HEK293T (cell line): ENCODE data around the gene ATG101.

ENCODE experiments used
- CTBP1 ChIP-seq: fragments of 450-650 bp; IDR thresholded peaks from 2 replicates; pipeline ENCODE4 v1.6.1; 2016; ENCODE audit warnings: borderline replicate concordance
- FOXK2 ChIP-seq: fragments of 450-650 bp; IDR thresholded peaks from 2 replicates; pipeline ENCODE4 v1.6.1; 2016; ENCODE audit warnings: mild to moderate bottlenecking

DNA sequence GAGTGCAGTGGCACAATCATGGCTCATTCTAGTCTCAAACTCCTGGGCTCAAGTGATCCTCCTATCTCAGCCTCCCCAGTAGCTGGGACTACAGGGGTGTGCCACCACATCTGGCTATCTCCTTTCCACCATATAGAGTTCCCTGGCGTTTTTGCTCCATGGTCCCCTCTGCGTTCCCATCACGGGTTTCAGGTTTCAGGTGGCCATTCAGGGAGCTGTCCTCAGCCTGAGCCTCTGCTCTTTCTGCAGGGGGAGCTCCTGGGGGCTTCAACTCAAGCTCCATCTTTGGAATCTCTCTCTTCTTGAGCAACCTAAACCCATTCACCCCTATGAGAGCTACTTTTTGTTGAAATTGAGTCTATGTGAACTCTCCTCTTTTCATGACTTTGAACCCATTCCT, 21.3 kb downstream of the ATG101 start:
- TF ChIP-seq FOXK2 (no peak), CTBP1 (no peak)
